OCI-LY1 (cell line): ENCODE results near the gene S100G.
A peak's percentile ranks its signal among the peaks of the same experiment; 100 is the strongest.

Experiments used
- H2AFZ ChIP-seq: fragments of 200-600 bp; sonication (generic), shearing (Covaris generic); 2 replicates; pipeline ENCODE4 v1.6.0; 2014; ENCODE audit warnings: antibody characterized with exemption, mild to moderate bottlenecking, low read length
- H3F3A ChIP-seq: fragments of 200-600 bp; sonication (generic), shearing (Covaris generic); 2 replicates; pipeline ENCODE4 v1.6.0; 2014; ENCODE audit warnings: mild to moderate bottlenecking, antibody characterized with exemption, low read length, moderate library complexity; ENCODE audit not compliant: insufficient read depth
- H3K27ac ChIP-seq: fragments of 200-600 bp; sonication (generic); 2 replicates; pipeline ENCODE4 v1.5.1; 2014; ENCODE audit warnings: low read length, mixed run types, mild to moderate bottlenecking, low read depth; ENCODE audit not compliant: poor library complexity, severe bottlenecking
- H3K27me3 ChIP-seq: fragments of 200-600 bp; sonication (generic); 2 replicates; pipeline ENCODE4 v1.6.0; 2014; ENCODE audit warnings: antibody characterized with exemption, mild to moderate bottlenecking, low read length, moderate library complexity; ENCODE audit not compliant: insufficient read depth
- H3K36me3 ChIP-seq: fragments of 200-600 bp; sonication (generic); 2 replicates; pipeline ENCODE4 v1.6.1; 2014; ENCODE audit warnings: mild to moderate bottlenecking, antibody characterized with exemption, low read length, moderate library complexity, mixed read lengths; ENCODE audit not compliant: insufficient read depth
- H3K4me1 ChIP-seq: fragments of 200-600 bp; sonication (generic); 2 replicates; pipeline ENCODE4 v1.5.1; 2014; ENCODE audit warnings: mild to moderate bottlenecking, low read length, moderate library complexity; ENCODE audit not compliant: insufficient read depth, severe bottlenecking
- H3K4me2 ChIP-seq: fragments of 200-600 bp; sonication (generic), shearing (Covaris generic); 2 replicates; pipeline ENCODE4 v1.6.1; 2014; ENCODE audit warnings: low read length
- H3K4me3 ChIP-seq: fragments of 200-600 bp; sonication (generic); 2 replicates; pipeline ENCODE4 v1.5.1; 2014; ENCODE audit warnings: low read length, low read depth, mild to moderate bottlenecking, mixed read lengths; ENCODE audit not compliant: poor library complexity, severe bottlenecking
- H3K79me2 ChIP-seq: fragments of 200-600 bp; shearing (Covaris generic); 2 replicates; pipeline ENCODE4 v1.6.1; 2016; ENCODE audit warnings: mixed run types, low read length, mixed read lengths; ENCODE audit not compliant: insufficient read depth
- H3K9ac ChIP-seq: fragments of 200-600 bp; sonication (generic), shearing (Covaris generic); 2 replicates; pipeline ENCODE4 v1.6.1; 2014; ENCODE audit warnings: mild to moderate bottlenecking, low read length, mixed read lengths
- H3K9me2 ChIP-seq: fragments of 200-600 bp; sonication (generic), shearing (Covaris generic); 2 replicates; pipeline ENCODE4 v1.6.1; 2014; ENCODE audit warnings: low read depth, mild to moderate bottlenecking, low read length, mixed read lengths
- H3K9me3 ChIP-seq: fragments of 200-600 bp; shearing (Covaris generic); 2 replicates; pipeline ENCODE4 v1.6.1; 2014; ENCODE audit warnings: low read length, mixed read lengths
- H4K20me1 ChIP-seq: fragments of 200-600 bp; sonication (generic), shearing (Covaris generic); 2 replicates; pipeline ENCODE4 v1.6.0; 2016; ENCODE audit warnings: mild to moderate bottlenecking, low read length; ENCODE audit not compliant: insufficient read depth
- CTCF ChIP-seq: fragments of 200-600 bp; sonication (generic), shearing (Covaris generic); IDR thresholded peaks from 2 replicates; pipeline ENCODE4 v1.5.1; 2017; ENCODE audit warnings: mild to moderate bottlenecking, antibody characterized with exemption, low read length, moderate library complexity, mixed read lengths
- EZH2 ChIP-seq: fragments of 200-600 bp; sonication (generic), shearing (Covaris generic); IDR thresholded peaks from 2 replicates; pipeline ENCODE4 v1.8.0; 2017; ENCODE audit warnings: borderline replicate concordance, mixed run types, mild to moderate bottlenecking, antibody characterized with exemption, low read length, moderate library complexity, mixed read lengths

Gene S100G

DNA sequence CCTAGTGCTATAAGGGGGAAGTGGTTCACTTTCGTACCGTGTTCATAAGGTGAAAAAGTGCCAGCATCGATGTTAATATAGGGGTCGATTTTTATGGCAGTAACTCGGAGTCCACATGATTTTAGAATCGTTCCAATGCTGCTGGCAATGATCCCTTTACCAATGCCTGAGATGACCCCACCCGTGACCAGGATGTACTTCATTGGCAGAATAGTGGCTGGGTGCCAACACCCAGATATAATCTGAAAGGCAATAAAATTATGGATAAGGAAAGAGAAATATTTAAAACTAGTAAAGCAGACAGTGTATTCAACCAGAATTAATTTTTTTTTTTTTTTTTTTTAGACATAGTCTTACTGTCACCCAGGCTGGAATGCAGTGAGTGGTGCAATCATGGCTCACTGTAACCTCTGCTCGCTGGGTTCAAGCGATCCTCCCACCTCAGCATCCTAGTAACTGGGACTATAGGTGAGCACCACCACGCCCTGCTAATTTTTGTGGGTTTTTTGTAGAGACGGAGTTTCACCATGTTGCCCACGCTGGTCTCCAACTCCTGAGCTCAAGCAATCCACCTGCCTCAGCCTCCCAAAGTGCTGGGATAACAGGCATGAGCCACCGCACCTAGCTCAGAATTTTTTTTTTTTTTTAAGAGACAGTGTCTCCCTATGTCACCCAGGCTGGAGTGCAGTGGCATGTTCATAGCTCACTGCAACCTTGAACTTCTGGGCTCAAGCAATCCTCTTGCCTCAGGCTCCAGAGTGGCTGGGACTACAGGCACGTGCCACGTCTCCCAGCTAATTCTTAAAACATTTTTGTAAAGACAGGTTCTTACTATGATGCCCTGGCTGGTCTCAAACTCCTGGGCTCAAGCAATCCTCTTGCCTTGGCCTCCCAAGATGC is 53.0 kb downstream of the S100G start:
- no peak for TF ChIP-seq CTCF
- no peak for TF ChIP-seq EZH2
- Histone ChIP-seq H3K4me1 (peaks cover 40% of the 10 kb centered on the region), H3K79me2 (no peaks in the 10 kb centered on the region)

More for the DNA sequence above, 53.0 kb downstream of the S100G start:
- no peak overlapping the region for H2AFZ ChIP-seq
- H3K36me3 ChIP-seq: peaks cover 67% of the 10 kb centered on the region
- H3K9ac ChIP-seq: no peak overlapping the region
- H3K9me2 ChIP-seq: no peaks in the 10 kb centered on the region
- H3K9me3 ChIP-seq: no peaks in the 10 kb centered on the region
- H3F3A ChIP-seq: peaks cover 3% of the 10 kb centered on the region; the same call in 1 of the 2 replicates
- H3K27me3 ChIP-seq: no peaks in the 10 kb centered on the region
- H3K27ac ChIP-seq: peak overlapping the region; percentile 99
- H3K4me3 ChIP-seq: no peak overlapping the region
- no peaks in the 10 kb centered on the region for H4K20me1 ChIP-seq
- no peak overlapping the region for H3K4me2 ChIP-seq
